AG09309 (cell line): ENCODE measurements around the gene GAREM1.

Source experiments
- DNase-seq: peaks from one replicate; pipeline ENCODE4 v3.0.0-alpha.2; 2010; ENCODE audit warnings: low read depth
- H3K4me3 ChIP-seq: 2 replicates; pipeline ENCODE4 v1.5.1; 2011; ENCODE audit warnings: mild to moderate bottlenecking, low read depth, low read length, moderate library complexity; ENCODE audit not compliant: control insufficient read depth
- CTCF ChIP-seq: IDR thresholded peaks from 2 replicates; pipeline ENCODE4 v1.5.1; 2011; ENCODE audit warnings: mild to moderate bottlenecking, low read depth, low read length, inconsistent platforms; ENCODE audit not compliant: insufficient read depth, control insufficient read depth; ENCODE audit errors: missing control alignments

The GAREM1 gene

GRCh38 chr18:32371384-32371783, 99.3 kb downstream of the GAREM1 start:
- no peak for DNase-seq
- no peak for TF ChIP-seq CTCF
- H3K4me3 ChIP-seq, result no peak overlapping the region

- no peak for DNase-seq
- TF ChIP-seq CTCF, result no peak
- H3K4me3 ChIP-seq, result no peak overlapping the region
Observed at GRCh38 chr18:32368991-32369390, 101.7 kb downstream of the GAREM1 start.

- no peak for TF ChIP-seq CTCF
Observed at GRCh38 chr18:32368170-32368569, 102.5 kb downstream of the GAREM1 start.

GRCh38 chr18:32366586-32367538, 103.8 kb downstream of the GAREM1 start:
- H3K4me3 ChIP-seq, result no peak overlapping the region
- no peak for DNase-seq
- no peak for TF ChIP-seq CTCF

More at GRCh38 chr18:32368170-32368569, 102.5 kb downstream of the GAREM1 start:
- H3K4me3 ChIP-seq, result no peak overlapping the region
- DNase-seq, result no peak

GRCh38 chr18:32362484-32362883, 108.2 kb downstream of the GAREM1 start:
- TF ChIP-seq CTCF, result no peak
- H3K4me3 ChIP-seq, result no peak overlapping the region
- no peak for DNase-seq

GRCh38 chr18:32360682-32361345, 109.9 kb downstream of the GAREM1 start:
- no peak for DNase-seq
- no peak for TF ChIP-seq CTCF
- H3K4me3 ChIP-seq, result no peak overlapping the region
